ENCODE measurements around the gene WNT9B.

WNT9B gene

GRCh38 chr17:46903762-46904672 is 52.6 kb downstream of the WNT9B start:
- TF ChIP-seq POLR2AphosphoS5 (IDR thresholded peaks at IDR 0.05; ENCODE audit: low read depth, low read length) (no peak), FOXP2 (optimal IDR thresholded peaks at IDR 0.05; ENCODE audit: borderline replicate concordance, extremely low read depth, extremely low read length, insufficient read depth) (no peak), REST (IDR thresholded peaks at IDR 0.05; ENCODE audit: insufficient read depth in 1 of 2, low read depth in 2 of 2, low read length in 2 of 2) (no peak), SIN3A (IDR thresholded peaks at IDR 0.05; ENCODE audit: borderline replicate concordance, insufficient read depth, low read length) (no peak), TAF1 (IDR thresholded peaks at IDR 0.05; ENCODE audit: borderline replicate concordance, insufficient read depth, low read length) (no peak)

- TF ChIP-seq TAF1 (IDR thresholded peaks at IDR 0.05; ENCODE audit: borderline replicate concordance, insufficient read depth, low read length) (no peak), POLR2AphosphoS5 (IDR thresholded peaks at IDR 0.05; ENCODE audit: low read depth, low read length) (no peak)
Observed at GRCh38 chr17:46908068-46908737, 56.8 kb downstream of the WNT9B start.

GRCh38 chr17:46910179-46910927 is 59.0 kb downstream of the WNT9B start:
- TF ChIP-seq SIN3A (IDR thresholded peaks at IDR 0.05; ENCODE audit: borderline replicate concordance, insufficient read depth, low read length), result no peak
- TF ChIP-seq FOXP2 (optimal IDR thresholded peaks at IDR 0.05; ENCODE audit: borderline replicate concordance, extremely low read depth, extremely low read length, insufficient read depth), result no peak
- no peak for TF ChIP-seq TAF1 (IDR thresholded peaks at IDR 0.05; ENCODE audit: borderline replicate concordance, insufficient read depth, low read length)
- no peak for TF ChIP-seq POLR2AphosphoS5 (IDR thresholded peaks at IDR 0.05; ENCODE audit: low read depth, low read length)
- no peak for TF ChIP-seq REST (IDR thresholded peaks at IDR 0.05; ENCODE audit: insufficient read depth in 1 of 2, low read depth in 2 of 2, low read length in 2 of 2)

GRCh38 chr17:46911311-46911710 is 59.9 kb downstream of the WNT9B start:
- TF ChIP-seq POLR2AphosphoS5 (IDR thresholded peaks at IDR 0.05; ENCODE audit: low read depth, low read length), result no peak
- no peak for TF ChIP-seq REST (IDR thresholded peaks at IDR 0.05; ENCODE audit: insufficient read depth in 1 of 2, low read depth in 2 of 2, low read length in 2 of 2)
- TF ChIP-seq SIN3A (IDR thresholded peaks at IDR 0.05; ENCODE audit: borderline replicate concordance, insufficient read depth, low read length), result no peak

GRCh38 chr17:46915596-46915995 is 64.2 kb downstream of the WNT9B start:
- TF ChIP-seq SIN3A (IDR thresholded peaks at IDR 0.05; ENCODE audit: borderline replicate concordance, insufficient read depth, low read length), result no peak
- TF ChIP-seq TAF1 (IDR thresholded peaks at IDR 0.05; ENCODE audit: borderline replicate concordance, insufficient read depth, low read length), result no peak
- TF ChIP-seq POLR2AphosphoS5 (IDR thresholded peaks at IDR 0.05; ENCODE audit: low read depth, low read length), result no peak
